ENCODE measurements around the gene SHOX.
"Not testable (repeated sequence)": the region's sequence is repeated elsewhere in the genome, so short reads cannot be mapped to it uniquely, and the experiment has no call there.

The SHOX gene

DNA sequence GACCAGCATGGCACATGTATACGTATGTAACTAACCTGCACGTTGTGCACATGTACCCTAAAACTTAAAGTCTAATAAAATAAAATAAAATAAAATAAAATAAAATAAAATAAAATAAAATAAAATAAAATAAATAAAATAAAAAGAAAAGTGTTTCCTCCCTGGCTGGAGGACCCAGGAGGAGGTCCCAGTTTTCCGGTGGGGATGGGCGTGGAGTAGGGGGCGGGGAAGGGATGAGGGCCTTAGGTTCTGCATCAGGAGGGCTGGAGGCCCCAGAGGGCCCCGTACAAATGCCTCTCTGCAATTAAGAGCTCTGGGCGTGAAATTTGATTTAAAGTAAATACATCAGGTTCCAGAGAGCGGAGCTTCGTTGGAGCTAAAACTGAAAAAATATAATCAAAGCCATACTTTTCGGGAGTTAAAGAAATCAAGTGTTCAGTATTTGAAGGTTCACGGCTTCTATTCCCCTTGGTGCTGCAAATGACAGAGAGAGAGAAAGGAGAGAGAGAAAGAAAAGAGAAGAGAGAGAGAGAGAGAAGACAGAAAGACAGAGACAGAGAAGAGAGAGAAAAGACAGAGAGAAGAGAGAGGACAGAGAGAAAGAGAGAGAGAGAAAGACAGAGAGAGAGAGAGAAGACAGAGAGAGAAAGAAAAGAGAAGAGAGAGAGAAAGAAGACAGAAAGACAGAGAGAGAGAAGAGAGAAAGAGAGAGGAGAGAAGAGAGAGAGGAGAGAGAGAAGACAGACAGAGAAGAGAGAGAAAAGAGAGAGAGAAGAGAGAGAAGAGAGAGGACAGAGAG is 8.7 kb upstream of the SHOX start:
- no peak for DNase-seq (ENCODE audit: low spot score)

GRCh38 chrX:622802-623201 is 7.8 kb upstream of the SHOX start:
- not testable (repeated sequence) for DNase-seq (ENCODE audit: low spot score)

- no peak for DNase-seq (ENCODE audit: low spot score)
Observed at GRCh38 chrX:623268-623598, 7.4 kb upstream of the SHOX start.

- peak; percentile 65 for DNase-seq (ENCODE audit: low spot score)
Observed at GRCh38 chrX:623599-624315, 6.8 kb upstream of the SHOX start.

DNA sequence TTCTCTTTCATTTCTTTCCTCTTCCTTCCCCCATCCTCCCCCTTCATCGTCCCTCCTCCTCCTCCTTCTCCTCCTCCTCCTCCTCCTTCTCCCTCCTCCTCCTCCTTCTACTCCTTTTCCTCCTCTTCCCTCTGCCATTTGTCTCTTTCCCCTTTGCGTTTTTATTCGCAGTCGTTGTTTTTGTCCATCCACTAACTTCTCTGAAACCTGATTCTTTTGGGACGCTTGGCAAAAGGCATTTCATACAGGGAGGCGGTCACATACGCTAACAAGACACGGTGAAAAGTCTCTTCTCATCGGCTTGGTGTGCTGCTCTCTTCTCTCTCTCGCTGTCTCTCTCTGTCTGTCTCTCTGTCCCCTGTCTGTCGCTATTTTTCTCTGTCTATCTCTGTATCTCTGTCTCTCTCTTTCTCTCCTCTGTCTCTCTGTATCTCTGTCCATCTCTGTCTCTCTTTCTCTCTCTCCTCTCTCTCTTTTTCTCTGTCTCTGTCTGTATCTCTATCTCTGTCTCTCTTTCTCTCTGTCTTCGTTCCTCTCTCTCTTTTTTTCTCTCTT is 5.4 kb upstream of the SHOX start:
- no peak for DNase-seq (ENCODE audit: low spot score)

GRCh38 chrX:626047-626446 is 4.5 kb upstream of the SHOX start:
- not testable (repeated sequence) for DNase-seq (ENCODE audit: low spot score)

- DNase-seq (ENCODE audit: low spot score): no peak
Observed at GRCh38 chrX:626745-627509, 3.7 kb upstream of the SHOX start.

DNA sequence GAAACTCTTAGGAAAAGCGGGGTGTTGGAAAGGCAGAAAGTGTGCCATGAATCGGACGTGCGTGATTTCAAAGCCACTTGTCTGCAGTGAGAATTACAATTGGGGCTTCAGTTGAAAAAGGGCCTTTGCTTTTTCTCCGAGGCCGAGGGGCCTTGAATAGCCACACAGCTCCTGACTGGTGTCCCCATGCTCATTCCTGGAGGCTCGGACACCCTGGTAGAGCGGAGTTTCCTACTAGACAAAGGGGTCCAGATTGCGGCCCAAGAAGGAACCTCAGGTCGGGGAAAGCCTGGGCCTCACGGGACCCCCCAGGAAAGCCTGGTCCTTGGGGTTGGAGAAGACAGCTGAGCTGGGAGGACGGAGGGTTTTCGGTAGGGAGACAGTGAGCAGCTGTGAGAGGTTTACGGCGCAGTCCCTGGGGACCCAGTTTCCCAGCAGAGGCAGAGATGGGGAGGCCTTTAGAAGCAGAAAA is 3.0 kb upstream of the SHOX start:
- DNase-seq (ENCODE audit: low spot score): no peak

DNA sequence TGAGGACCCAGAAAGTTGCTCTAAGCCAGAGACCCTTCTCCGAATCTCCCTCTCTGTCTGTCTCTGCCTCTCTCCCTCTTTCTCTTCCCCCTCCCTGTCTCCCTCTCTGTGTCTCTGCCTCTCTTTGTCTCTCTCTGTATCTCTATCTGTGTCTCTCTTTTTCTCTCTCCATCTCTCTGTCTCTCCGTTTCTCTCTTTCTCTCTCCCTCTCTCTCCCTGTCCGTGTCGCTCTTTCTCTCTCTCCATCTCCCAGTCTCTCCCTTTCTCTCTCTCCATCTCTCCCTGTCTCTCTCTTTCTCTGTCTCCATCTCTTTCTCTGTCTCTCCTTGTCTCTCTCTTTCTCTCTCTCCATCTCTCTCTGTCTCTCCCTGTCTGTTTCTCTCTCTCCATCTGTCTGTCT is 2.6 kb upstream of the SHOX start:
- no peak for DNase-seq (ENCODE audit: low spot score)

DNA sequence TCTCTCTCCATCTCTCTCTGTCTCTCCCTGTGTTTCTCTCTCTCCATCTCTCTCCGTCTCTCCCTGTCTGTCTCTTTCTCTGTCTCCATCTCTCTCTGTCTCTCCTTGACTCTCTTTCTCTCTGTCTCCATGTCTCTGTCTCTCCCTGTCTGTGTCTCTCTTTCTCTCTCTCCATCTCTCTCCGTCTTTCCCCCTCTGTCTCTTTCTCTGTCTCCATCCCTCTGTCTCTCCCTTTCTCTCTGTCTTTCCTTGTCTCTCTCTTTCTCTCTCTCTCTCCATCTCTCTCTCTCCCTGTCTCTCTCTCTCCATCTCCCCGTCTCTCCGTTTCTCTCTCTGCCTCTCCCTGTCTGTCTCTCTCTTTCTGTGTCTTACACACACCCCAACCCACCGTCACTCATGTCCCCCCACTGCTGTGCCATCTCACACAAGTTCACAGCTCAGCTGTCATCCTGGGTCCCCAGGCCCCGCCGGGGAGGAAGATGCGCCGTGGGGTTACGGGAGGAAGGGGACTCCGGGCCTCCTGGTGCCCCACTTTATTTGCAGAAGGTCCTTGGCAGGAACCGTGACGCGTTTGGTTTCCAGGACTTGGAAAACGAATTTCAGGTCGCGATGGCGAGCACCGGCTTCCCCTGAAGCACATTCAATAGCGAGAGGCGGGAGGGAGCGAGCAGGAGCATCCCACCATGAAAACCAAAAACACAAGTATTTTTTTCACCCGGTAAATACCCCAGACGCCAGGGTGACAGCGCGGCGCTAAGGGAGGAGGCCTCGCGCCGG is 1.2 kb upstream of the SHOX start:
- peak; percentile 48 for DNase-seq (ENCODE audit: low spot score)

GRCh38 chrX:630007-630611 is 482 bp upstream of the SHOX start:
- DNase-seq (ENCODE audit: low spot score): peak; percentile 51

DNA sequence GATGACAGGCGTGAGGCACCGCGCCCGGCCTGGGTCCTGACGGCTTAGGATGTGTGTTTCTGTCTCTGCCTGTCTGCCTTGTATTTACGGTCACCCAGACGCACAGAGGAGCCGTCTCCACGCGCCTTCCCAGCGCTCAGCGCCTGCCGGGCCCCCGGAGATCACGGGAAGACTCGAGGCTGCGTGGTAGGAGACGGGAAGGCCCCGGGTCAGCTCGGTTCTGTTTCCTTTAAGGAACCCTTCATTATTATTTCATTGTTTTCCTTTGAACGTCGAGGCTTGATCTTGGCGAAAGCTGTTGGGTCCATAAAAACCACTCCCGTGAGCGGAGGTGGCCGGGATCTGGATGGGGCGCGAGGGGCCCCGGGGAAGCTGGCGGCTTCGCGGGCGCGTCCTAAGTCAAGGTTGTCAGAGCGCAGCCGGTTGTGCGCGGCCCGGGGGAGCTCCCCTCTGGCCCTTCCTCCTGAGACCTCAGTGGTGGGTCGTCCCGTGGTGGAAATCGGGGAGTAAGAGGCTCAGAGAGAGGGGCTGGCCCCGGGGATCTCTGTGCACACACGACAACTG is 1.3 kb downstream of the SHOX start:
- peak; percentile 42 for DNase-seq (ENCODE audit: low spot score)

DNA sequence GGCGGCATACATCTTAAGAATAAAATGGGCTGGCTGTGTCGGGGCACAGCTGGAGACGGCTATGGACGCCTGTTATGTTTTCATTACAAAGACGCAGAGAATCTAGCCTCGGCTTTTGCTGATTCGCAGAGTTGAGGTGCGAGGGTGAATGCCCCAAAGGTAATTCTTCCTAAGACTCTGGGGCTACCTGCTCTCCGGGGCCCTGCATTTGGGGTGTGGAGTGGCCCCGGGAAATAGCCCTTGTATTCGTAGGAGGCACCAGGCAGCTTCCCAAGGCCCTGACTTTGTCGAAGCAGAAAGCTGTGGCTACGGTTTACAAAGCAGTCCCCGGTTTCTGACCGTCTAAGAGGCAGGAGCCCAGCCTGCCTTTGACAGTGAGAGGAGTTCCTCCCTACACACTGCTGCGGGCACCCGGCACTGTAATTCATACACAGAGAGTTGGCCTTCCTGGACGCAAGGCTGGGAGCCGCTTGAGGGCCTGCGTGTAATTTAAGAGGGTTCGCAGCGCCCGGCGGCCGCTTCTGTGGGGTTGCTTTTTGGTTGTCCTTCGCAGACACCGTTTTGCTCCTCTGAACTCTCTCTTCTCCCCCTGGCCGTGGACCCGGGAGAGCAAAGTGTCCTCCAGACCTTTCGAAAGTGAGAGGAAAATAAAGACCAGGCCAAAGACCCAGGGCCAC is 1.9 kb downstream of the SHOX start:
- DNase-seq (ENCODE audit: low spot score): peak; percentile 59

DNA sequence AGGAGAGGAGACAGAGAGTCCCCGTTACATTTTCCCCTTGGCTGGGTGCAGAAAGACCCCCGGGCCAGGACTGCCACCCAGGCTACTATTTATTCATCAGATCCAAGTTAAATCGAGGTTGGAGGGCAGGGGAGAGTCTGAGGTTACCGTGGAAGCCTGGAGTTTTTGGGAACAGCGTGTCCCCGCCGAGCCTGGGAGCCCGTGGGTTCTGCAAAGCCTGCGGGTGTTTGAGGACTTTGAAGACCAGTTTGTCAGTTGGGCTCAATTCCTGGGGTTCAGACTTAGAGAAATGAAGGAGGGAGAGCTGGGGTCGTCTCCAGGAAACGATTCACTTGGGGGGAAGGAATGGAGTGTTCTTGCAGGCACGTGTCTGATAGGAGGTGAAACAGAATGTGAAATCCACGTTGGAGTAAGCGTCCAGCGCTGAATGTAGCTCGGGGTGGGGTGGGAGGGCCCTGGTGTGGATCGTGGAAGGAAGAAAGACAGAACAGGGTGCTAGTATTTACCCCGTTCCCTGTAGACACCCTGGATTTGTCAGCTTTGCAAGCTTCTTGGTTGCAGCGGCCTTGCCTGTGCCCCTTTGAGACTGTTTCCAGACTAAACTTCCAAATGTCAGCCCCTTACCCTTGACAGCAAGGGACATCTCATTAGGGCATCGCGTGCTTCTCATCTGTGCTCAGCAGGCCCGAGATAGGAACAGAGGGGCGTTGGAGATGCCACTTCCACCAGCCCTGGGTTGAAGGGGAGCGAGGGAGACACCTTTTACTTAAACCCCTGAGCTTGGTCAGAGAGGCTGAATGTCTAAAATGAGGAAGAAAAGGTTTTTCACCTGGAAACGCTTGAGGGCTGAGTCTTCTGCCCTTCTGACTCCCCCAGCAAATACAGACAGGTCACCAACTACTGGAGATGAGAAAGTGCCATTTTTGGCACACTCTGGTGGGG is 2.7 kb downstream of the SHOX start:
- DNase-seq (ENCODE audit: low spot score): no peak

DNA sequence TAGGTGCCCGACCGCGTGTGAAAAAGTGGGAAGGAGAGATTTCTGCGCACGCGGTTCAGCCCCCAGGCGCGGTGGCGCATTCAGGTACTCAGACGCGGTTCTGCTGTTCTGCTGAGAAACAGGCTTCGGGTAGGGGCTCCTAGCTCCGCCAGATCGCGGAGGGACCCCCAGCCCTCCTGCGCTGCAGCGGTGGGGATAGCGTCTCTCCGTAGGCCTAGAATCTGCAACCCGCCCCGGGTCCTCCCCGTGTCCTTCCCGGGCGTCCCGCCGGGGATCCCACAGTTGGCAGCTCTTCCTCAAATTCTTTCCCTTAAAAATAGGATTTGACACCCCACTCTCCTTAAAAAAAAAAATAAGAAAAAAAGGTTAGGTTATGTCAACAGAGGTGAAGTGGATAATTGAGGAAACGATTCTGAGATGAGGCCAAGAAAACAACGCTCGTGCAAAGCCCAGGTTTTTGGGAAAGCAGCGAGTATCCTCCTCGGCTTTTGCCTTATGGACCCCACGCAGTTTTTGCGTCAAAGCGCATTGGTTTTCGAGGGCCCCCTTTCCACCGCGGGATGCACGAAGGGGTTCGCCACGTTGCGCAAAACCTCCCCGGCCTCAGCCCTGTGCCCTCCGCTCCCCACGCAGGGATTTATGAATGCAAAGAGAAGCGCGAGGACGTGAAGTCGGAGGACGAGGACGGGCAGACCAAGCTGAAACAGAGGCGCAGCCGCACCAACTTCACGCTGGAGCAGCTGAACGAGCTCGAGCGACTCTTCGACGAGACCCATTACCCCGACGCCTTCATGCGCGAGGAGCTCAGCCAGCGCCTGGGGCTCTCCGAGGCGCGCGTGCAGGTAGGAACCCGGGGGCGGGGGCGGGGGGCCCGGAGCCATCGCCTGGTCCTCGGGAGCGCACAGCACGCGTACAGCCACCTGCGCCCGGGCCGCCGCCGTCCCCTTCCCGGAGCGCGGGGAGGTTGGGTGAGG is 3.7 kb downstream of the SHOX start:
- DNase-seq (ENCODE audit: low spot score): peak; percentile 51

DNA sequence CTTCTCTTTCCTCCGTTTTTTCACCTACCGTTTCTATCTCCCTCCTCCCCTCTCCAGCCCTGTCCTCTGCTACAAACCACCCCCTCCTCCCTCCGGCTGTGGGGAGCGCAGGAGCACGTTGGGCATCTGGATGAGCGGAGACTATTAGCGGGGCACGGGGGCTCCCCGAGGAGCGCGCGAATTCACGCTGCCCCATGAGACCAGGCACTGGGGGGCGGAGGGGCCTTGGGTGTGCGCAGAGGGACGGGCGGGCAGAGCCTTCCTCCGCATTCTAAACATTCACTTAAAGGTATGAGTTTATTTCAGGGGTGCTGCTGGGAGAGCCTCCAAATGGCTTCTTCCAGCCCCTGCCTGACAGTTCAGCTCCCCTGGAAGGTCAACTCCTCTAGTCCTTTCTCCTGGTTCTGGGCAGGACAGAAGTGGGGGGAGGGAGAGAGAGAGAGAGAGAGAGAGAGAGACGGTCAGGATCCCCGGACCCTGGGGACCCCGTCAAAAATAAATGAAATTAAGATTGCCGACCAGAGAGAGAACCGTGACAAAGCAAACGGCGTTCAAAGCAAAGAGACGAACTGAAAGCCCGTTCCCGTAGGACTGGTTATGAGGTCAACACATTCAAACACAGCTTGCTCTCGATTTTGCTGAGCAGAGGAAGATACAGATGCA is 5.0 kb downstream of the SHOX start:
- no peak for DNase-seq (ENCODE audit: low spot score)

DNA sequence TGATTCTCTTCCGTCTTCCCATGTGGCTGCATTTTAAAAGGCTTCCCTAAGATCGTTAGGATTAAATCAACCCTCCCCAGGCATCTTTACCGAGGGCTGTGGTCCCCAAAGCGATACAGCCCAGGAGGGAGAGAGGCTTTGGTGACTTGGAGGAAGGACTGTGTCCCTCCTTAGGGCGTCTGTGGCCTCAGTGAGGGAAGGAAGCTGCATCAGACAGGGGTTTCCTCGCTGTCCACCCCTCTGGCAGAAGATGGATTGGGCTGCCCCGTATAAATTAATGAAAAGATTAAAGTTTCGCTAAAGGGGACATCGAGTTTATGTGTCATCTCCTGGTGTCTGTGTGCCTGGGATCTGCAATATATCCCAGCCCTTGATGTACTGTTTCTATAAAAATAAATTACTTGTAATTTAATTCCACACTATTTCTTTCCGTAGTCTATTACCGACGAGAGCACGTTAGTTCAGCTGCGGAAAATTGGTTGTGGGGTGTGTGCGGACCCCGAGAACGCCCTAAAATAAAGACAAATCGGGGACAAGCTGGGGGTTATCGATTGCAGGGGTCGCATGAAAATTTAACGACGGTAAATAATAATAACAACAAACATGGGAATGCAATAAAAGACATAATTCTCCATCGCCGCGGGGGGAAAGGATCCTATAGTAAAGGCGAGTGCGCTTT is 6.5 kb downstream of the SHOX start:
- DNase-seq (ENCODE audit: low spot score): no peak

All from ecto neural progenitor cell (in vitro differentiated cells).